ENCODE measurements around the gene MDM4.

The MDM4 gene

GRCh38 chr1:204491655-204492054, 24.6 kb upstream of the MDM4 start:
- no peak for DNase-seq (ENCODE audit: low read depth in 3 of 3)

- peak in 1 of 3 experiments; percentile 5 for DNase-seq (ENCODE audit: low read depth in 3 of 3)
Measured at GRCh38 chr1:204493145-204493983, 22.8 kb upstream of the MDM4 start.

GRCh38 chr1:204493984-204494280, 22.3 kb upstream of the MDM4 start:
- DNase-seq (ENCODE audit: low read depth in 3 of 3), result peak in 1 of 3 experiments; percentile 52

GRCh38 chr1:204494281-204495077, 21.7 kb upstream of the MDM4 start, which contains the start of gene PIK3C2B:
Gene PIK3C2B, minus strand, starts transcription at chr1:204494805. Its CDS starts 25,003 bp downstream, at chr1:204469802.
- DNase-seq (ENCODE audit: low read depth in 3 of 3), result peak; percentile 44 to 77 (median 56)

GRCh38 chr1:204495078-204495753, 21.0 kb upstream of the MDM4 start:
- no peak for DNase-seq (ENCODE audit: low read depth in 3 of 3)

GRCh38 chr1:204495777-204496176, 20.4 kb upstream of the MDM4 start:
- DNase-seq (ENCODE audit: low read depth in 3 of 3), result no peak

GRCh38 chr1:204498981-204499380, 17.2 kb upstream of the MDM4 start:
- DNase-seq (ENCODE audit: low read depth in 3 of 3), result no peak

- DNase-seq (ENCODE audit: low read depth in 3 of 3), result no peak
Measured at GRCh38 chr1:204499511-204500468, 16.4 kb upstream of the MDM4 start.

- no peak for DNase-seq (ENCODE audit: low read depth in 3 of 3)
Measured at GRCh38 chr1:204502241-204502640, 14.0 kb upstream of the MDM4 start.

- DNase-seq (ENCODE audit: low read depth in 3 of 3), result no peak
Measured at GRCh38 chr1:204503122-204503912, 12.9 kb upstream of the MDM4 start.

- DNase-seq (ENCODE audit: low read depth in 3 of 3), result no peak
Measured at GRCh38 chr1:204503913-204504519, 12.2 kb upstream of the MDM4 start.

GRCh38 chr1:204505674-204506200, 10.5 kb upstream of the MDM4 start:
- no peak for DNase-seq (ENCODE audit: low read depth in 3 of 3)

GRCh38 chr1:204506201-204506968, 9.8 kb upstream of the MDM4 start:
- DNase-seq (ENCODE audit: low read depth in 3 of 3), result peak; percentile 57 to 68 (median 59)

GRCh38 chr1:204506969-204507316, 9.3 kb upstream of the MDM4 start:
- DNase-seq (ENCODE audit: low read depth in 3 of 3), result peak; percentile 78 to 89 (median 85)

GRCh38 chr1:204507317-204508105, 8.7 kb upstream of the MDM4 start:
- no peak for DNase-seq (ENCODE audit: low read depth in 3 of 3)

GRCh38 chr1:204509186-204509635, 7.0 kb upstream of the MDM4 start:
- no peak for DNase-seq (ENCODE audit: low read depth in 3 of 3)

GRCh38 chr1:204511366-204511765, 4.8 kb upstream of the MDM4 start:
- no peak for DNase-seq (ENCODE audit: low read depth in 3 of 3)

- DNase-seq (ENCODE audit: low read depth in 3 of 3), result no peak
Measured at GRCh38 chr1:204513117-204513716, 3.0 kb upstream of the MDM4 start.
